Loucy (cell line): ENCODE results near the gene SH3PXD2B.

ENCODE experiments used
- H2AFZ ChIP-seq: fragments of 200-600 bp; sonication (generic); 2 replicates; pipeline ENCODE4 v1.6.0; 2016; ENCODE audit warnings: antibody characterized with exemption, mild to moderate bottlenecking, low read length, moderate library complexity
- H3F3A ChIP-seq: fragments of 200-600 bp; 2 replicates; pipeline ENCODE4 v1.6.0; 2016; ENCODE audit warnings: antibody characterized with exemption, low read depth, mild to moderate bottlenecking
- H3K27me3 ChIP-seq: fragments of 200-600 bp; sonication (generic); 2 replicates; pipeline ENCODE4 v1.6.1; 2014; ENCODE audit warnings: low read length, mild to moderate bottlenecking; ENCODE audit not compliant: insufficient read depth, poor library complexity, severe bottlenecking
- H3K36me3 ChIP-seq: fragments of 200-600 bp; sonication (generic); 2 replicates; pipeline ENCODE4 v1.6.1; 2016; ENCODE audit warnings: low read length; ENCODE audit not compliant: insufficient read depth
- H3K4me1 ChIP-seq: fragments of 200-600 bp; sonication (generic); 2 replicates; pipeline ENCODE4 v1.5.1; 2014; ENCODE audit warnings: low read length, mild to moderate bottlenecking; ENCODE audit not compliant: insufficient read depth, poor library complexity, severe bottlenecking
- H3K4me2 ChIP-seq: fragments of 200-600 bp; sonication (generic); 2 replicates; pipeline ENCODE4 v1.6.0; 2014; ENCODE audit warnings: antibody characterized with exemption, low read length, low read depth, mild to moderate bottlenecking; ENCODE audit not compliant: poor library complexity, severe bottlenecking
- H3K4me3 ChIP-seq: fragments of 200-600 bp; sonication (generic); 2 replicates; pipeline ENCODE4 v1.5.1; 2014; ENCODE audit warnings: low read length, mild to moderate bottlenecking, mixed read lengths; ENCODE audit not compliant: poor library complexity, severe bottlenecking
- H3K79me2 ChIP-seq: fragments of 200-600 bp; sonication (generic); 2 replicates; pipeline ENCODE4 v1.6.1; 2014; ENCODE audit warnings: low read length; ENCODE audit not compliant: insufficient read depth
- H3K9ac ChIP-seq: fragments of 200-600 bp; sonication (generic); 2 replicates; pipeline ENCODE4 v1.6.0; 2014; ENCODE audit warnings: mild to moderate bottlenecking, low read depth, low read length, moderate library complexity; ENCODE audit not compliant: poor library complexity, severe bottlenecking
- H3K9me2 ChIP-seq: fragments of 200-600 bp; sonication (generic); replicated peaks from 2 replicates; pipeline ENCODE4 v1.6.1; 2016; ENCODE audit warnings: low read depth, low read length, mixed read lengths
- H3K9me3 ChIP-seq: fragments of 200-600 bp; sonication (generic); 2 replicates; pipeline ENCODE4 v1.6.1; 2014; ENCODE audit warnings: mild to moderate bottlenecking, antibody characterized with exemption, low read length, low read depth; ENCODE audit not compliant: insufficient read depth
- H4K20me1 ChIP-seq: fragments of 200-600 bp; sonication (generic); 2 replicates; pipeline ENCODE4 v1.6.0; 2014; ENCODE audit warnings: antibody characterized with exemption, low read length, mild to moderate bottlenecking; ENCODE audit not compliant: insufficient read depth, poor library complexity, severe bottlenecking
- CTCF ChIP-seq: fragments of 200-600 bp; sonication (generic); conservative IDR thresholded peaks from 2 replicates; pipeline ENCODE4 v1.5.1; 2014; ENCODE audit warnings: mild to moderate bottlenecking, antibody characterized with exemption, low read length
- EZH2phosphoT487 ChIP-seq: fragments of 200-600 bp; IDR thresholded peaks from 2 replicates; pipeline ENCODE4 v1.6.1; 2018; ENCODE audit warnings: antibody characterized with exemption, mild to moderate bottlenecking, moderate library complexity, borderline replicate concordance

Gene SH3PXD2B

GRCh38 chr5:172325452-172325851, 128.9 kb downstream of the SH3PXD2B start:
- Histone ChIP-seq H3K9ac (no peak overlapping the region), H4K20me1 (no peaks in the 10 kb centered on the region), H2AFZ (no peak overlapping the region), H3K4me3 (no peak overlapping the region), H3K9me3 (no peaks in the 10 kb centered on the region), H3F3A (no peaks in the 10 kb centered on the region), H3K9me2 (no peaks in the 10 kb centered on the region), H3K36me3 (no peaks in the 10 kb centered on the region), H3K27me3 (no peaks in the 10 kb centered on the region), H3K4me2 (no peak overlapping the region), H3K4me1 (no peaks in the 10 kb centered on the region), H3K79me2 (no peaks in the 10 kb centered on the region)
- TF ChIP-seq EZH2phosphoT487 (no peak), CTCF (no peak)

- Histone ChIP-seq H3K79me2 (no peaks in the 10 kb centered on the region), H3K9me3 (no peaks in the 10 kb centered on the region), H3K4me2 (no peak overlapping the region), H3K27me3 (no peaks in the 10 kb centered on the region), H4K20me1 (no peaks in the 10 kb centered on the region), H3K9me2 (no peaks in the 10 kb centered on the region), H3F3A (no peaks in the 10 kb centered on the region), H3K9ac (no peak overlapping the region), H3K4me3 (no peak overlapping the region), H3K36me3 (no peaks in the 10 kb centered on the region), H2AFZ (no peak overlapping the region), H3K4me1 (no peaks in the 10 kb centered on the region)
- TF ChIP-seq CTCF = no peak
Observed at GRCh38 chr5:172322028-172322965, 132.0 kb downstream of the SH3PXD2B start.

- Histone ChIP-seq H3K4me2 (no peak overlapping the region), H3K4me1 (no peaks in the 10 kb centered on the region), H3K9me3 (no peaks in the 10 kb centered on the region), H3K9me2 (no peaks in the 10 kb centered on the region), H3K4me3 (no peak overlapping the region), H3K9ac (no peak overlapping the region), H4K20me1 (no peaks in the 10 kb centered on the region), H3F3A (no peaks in the 10 kb centered on the region), H3K36me3 (no peaks in the 10 kb centered on the region), H3K79me2 (no peaks in the 10 kb centered on the region), H2AFZ (no peak overlapping the region), H3K27me3 (no peaks in the 10 kb centered on the region)
- TF ChIP-seq CTCF (no peak), EZH2phosphoT487 (no peak)
Observed at GRCh38 chr5:172321593-172321992, 132.7 kb downstream of the SH3PXD2B start.
